ENCODE data around the gene ARHGAP40. TPM values are rescaled to one million over a fixed set of nuclear protein-coding genes. Genes with fewer than 3 reads are reported as not detected.

Gene ARHGAP40
- total and polyA plus RNA-seq, 9 of the 15 experiments (the other 6 are each of a cell fraction or from before 2014, with no cell fraction given), result not detected

GRCh38 chr20:38589967-38590675 lies 11.5 kb upstream of the ARHGAP40 start (continued):
- TF ChIP-seq MYBL2 (IDR thresholded peaks at IDR 0.05; ENCODE audit: low read depth) (peak; percentile 12; the same call in 1 of the 2 replicates), MYBL2 (CRISPR knock-in tag; IDR thresholded peaks at IDR 0.05; ENCODE audit: borderline replicate concordance) (no peak), CC2D1A (IDR thresholded peaks at IDR 0.05) (no peak), BCL6 (CRISPR knock-in tag; IDR thresholded peaks at IDR 0.05) (no peak), LARP7 (IDR thresholded peaks at IDR 0.05) (0 out of 2 replicates have a peak, but pooled peaks have one; percentile 12), ARHGAP35 (IDR thresholded peaks at IDR 0.05; ENCODE audit: partially characterized antibody) (no peak), LEF1 (IDR thresholded peaks at IDR 0.05) (no peak), HMG20A (CRISPR knock-in tag; conservative IDR thresholded peaks at IDR 0.05) (no peak), SNRNP70 (optimal IDR thresholded peaks at IDR 0.05; ENCODE audit: low read depth, low read length) (no peak), MXD1 (CRISPR knock-in tag; IDR thresholded peaks at IDR 0.05; ENCODE audit: borderline replicate concordance, poor library complexity, severe bottlenecking) (no peak), ZNF830 (CRISPR knock-in tag; IDR thresholded peaks at IDR 0.05) (no peak), IRF1 (CRISPR knock-in tag; IDR thresholded peaks at IDR 0.05; ENCODE audit: borderline replicate concordance) (no peak), ZNF274 (IDR thresholded peaks at IDR 0.05; ENCODE audit: borderline replicate concordance, low read depth, low read length) (no peak), ETV5 (CRISPR knock-in tag; IDR thresholded peaks at IDR 0.05; ENCODE audit: low read depth) (no peak), GATA2 (CRISPR knock-in tag; IDR thresholded peaks at IDR 0.05) (no peak), PHB2 (IDR thresholded peaks at IDR 0.05; ENCODE audit: low read depth) (0 out of 2 replicates have a peak, but pooled peaks have one; percentile 11), ZBTB7A (IDR thresholded peaks at IDR 0.05; ENCODE audit: borderline replicate concordance, control insufficient read depth, low read depth, low read length) (no peak)

All from K562 (cell line).